Right lung (tissue), 10 donors: ENCODE measurements around the gene CDS1. TPM values are rescaled to one million over a fixed set of nuclear protein-coding genes. Genes with fewer than 3 reads are reported as not detected.
"Not testable (repeated sequence)": the region's sequence is repeated elsewhere in the genome, so short reads cannot be mapped to it uniquely, and the experiment has no call there.

Experiments used
- DNase-seq, 2 donors: peaks; one replicate each; pipeline ENCODE4 v3.0.0-alpha.2; 2013
- long read RNA-seq, 8 donors: transcript quantifications; one replicate each; lab custom pipeline, GENCODE V29; 2026
- polyA plus RNA-seq, 5 donors: library from polyadenylated mRNA; unstranded; fragments of 120-200 nt; gene quantifications; one replicate each; pipeline versions ENCODE4 v1.2.1 to v1.2.3, GENCODE V29; 2013; ENCODE audit warnings: inconsistent platforms in 1 of 5, low replicate concordance in 1 of 5; ENCODE audit not compliant: insufficient read length in 5 of 5, insufficient read depth in 1 of 5

Gene CDS1
- 10 to 100 TPM; 12.0 to 20.2 (median 16.5) TPM for polyA plus RNA-seq
- long read RNA-seq, donor 1, full-length matches to known transcripts, result 10 of 57 reads
- long read RNA-seq, donor 1, partial matches to known transcripts, result 47 of 57 reads
- long read RNA-seq, donor 1, other reads (novel, unspliced or antisense), result 0 of 57 reads
- long read RNA-seq, donor 2, full-length matches to known transcripts, result 1 of 1 reads
- long read RNA-seq, donor 2, partial matches to known transcripts, result 0 of 1 reads
- long read RNA-seq, donor 2, other reads (novel, unspliced or antisense), result 0 of 1 reads
- long read RNA-seq, donor 3, full-length matches to known transcripts, result 7 of 7 reads
- long read RNA-seq, donor 3, partial matches to known transcripts, result 0 of 7 reads
- long read RNA-seq, donor 3, other reads (novel, unspliced or antisense), result 0 of 7 reads
- long read RNA-seq, donor 4, full-length matches to known transcripts, result 2 of 2 reads
- long read RNA-seq, donor 4, partial matches to known transcripts, result 0 of 2 reads
- long read RNA-seq, donor 4, other reads (novel, unspliced or antisense), result 0 of 2 reads
- long read RNA-seq, donor 5, full-length matches to known transcripts, result 3 of 3 reads
- long read RNA-seq, donor 5, partial matches to known transcripts, result 0 of 3 reads
- long read RNA-seq, donor 5, other reads (novel, unspliced or antisense), result 0 of 3 reads
- long read RNA-seq, donor 6, full-length matches to known transcripts, result 4 of 4 reads
- long read RNA-seq, donor 6, partial matches to known transcripts, result 0 of 4 reads
- long read RNA-seq, donor 6, other reads (novel, unspliced or antisense), result 0 of 4 reads
- long read RNA-seq, donor 7, full-length matches to known transcripts, result 6 of 6 reads
- long read RNA-seq, donor 7, partial matches to known transcripts, result 0 of 6 reads
- long read RNA-seq, donor 7, other reads (novel, unspliced or antisense), result 0 of 6 reads
- long read RNA-seq, donor 8, full-length matches to known transcripts, result 3 of 3 reads
- long read RNA-seq, donor 8, partial matches to known transcripts, result 0 of 3 reads
- long read RNA-seq, donor 8, other reads (novel, unspliced or antisense), result 0 of 3 reads

- DNase-seq, result peak in 1 of 2 donors; percentile 28
Observed at GRCh38 chr4:84582988-84583875, at the start of gene CDS1. Gene CDS1, plus strand, starts transcription at chr4:84583127. Its CDS starts 275 bp downstream, at chr4:84583402.

GRCh38 chr4:84535901-84536300 is 47.0 kb upstream of the CDS1 start:
- no peak for DNase-seq

GRCh38 chr4:84545093-84545492 is 37.8 kb upstream of the CDS1 start:
- peak in 1 of 2 donors; percentile 1 for DNase-seq

GRCh38 chr4:84547211-84547610 is 35.7 kb upstream of the CDS1 start:
- no peak for DNase-seq

GRCh38 chr4:84549191-84549590 is 33.7 kb upstream of the CDS1 start:
- not testable (repeated sequence) for DNase-seq

GRCh38 chr4:84562156-84562555 is 20.8 kb upstream of the CDS1 start:
- DNase-seq, result no peak

- DNase-seq, result no peak
Observed at GRCh38 chr4:84563002-84563401, 19.9 kb upstream of the CDS1 start.

GRCh38 chr4:84565951-84566350 is 17.0 kb upstream of the CDS1 start:
- no peak for DNase-seq

- no peak for DNase-seq
Observed at GRCh38 chr4:84568496-84568895, 14.4 kb upstream of the CDS1 start.

- no peak for DNase-seq
Observed at GRCh38 chr4:84569009-84569408, 13.9 kb upstream of the CDS1 start.

- no peak for DNase-seq
Observed at GRCh38 chr4:84573385-84574068, 9.4 kb upstream of the CDS1 start.

GRCh38 chr4:84574069-84574720 is 8.7 kb upstream of the CDS1 start:
- no peak for DNase-seq

- no peak for DNase-seq
Observed at GRCh38 chr4:84578540-84579402, 4.2 kb upstream of the CDS1 start.

- DNase-seq, result no peak
Observed at GRCh38 chr4:84579403-84579776, 3.5 kb upstream of the CDS1 start.

GRCh38 chr4:84582302-84582987 is 482 bp upstream of the CDS1 start:
- DNase-seq, result peak; percentile 80 to 82

- DNase-seq, result no peak
Observed at GRCh38 chr4:84583876-84584380, 1.0 kb downstream of the CDS1 start.

GRCh38 chr4:84585251-84585650 is 2.3 kb downstream of the CDS1 start:
- DNase-seq, result no peak

GRCh38 chr4:84594724-84595123 is 11.8 kb downstream of the CDS1 start:
- DNase-seq, result no peak
